CD4-positive, alpha-beta T cell (primary cell): ENCODE results near the gene SLC25A47. TPM values are rescaled to one million over a fixed set of nuclear protein-coding genes. Genes with fewer than 3 reads are reported as not detected.

Source experiments
- ATAC-seq: fragments of 200-7000 bp; cut with Tn5 transposase; one replicate; pipeline ENCODE4 v1.10.0; 2022; ENCODE audit warnings: mild to moderate bottlenecking; ENCODE audit not compliant: poor library complexity
- CTCF ChIA-PET: fragments of 350-600 bp; sonication (Branson Sonifier 250); formaldehyde crosslinking; loops from one replicate; lab custom pipeline; 2021; ENCODE audit warnings: antibody characterized with exemption, inconsistent platforms; lab: Charles Lee
- POLR2A ChIA-PET: fragments of 350-600 bp; sonication (Branson Sonifier 250); formaldehyde crosslinking; loops from one replicate; lab custom pipeline; 2021; ENCODE audit warnings: antibody characterized with exemption, inconsistent platforms; lab: Charles Lee
- DNase-seq, 14 experiments: peaks; one replicate each; pipeline ENCODE4 v3.0.0-alpha.2; 2013 to 2020; ENCODE audit warnings: mixed read lengths in 2 of 14
- H3K27ac ChIP-seq, 2 donors: one replicate each; pipeline versions ENCODE4 v1.5.1 to v1.7.0; 2013; ENCODE audit warnings: low read length in 2 of 2, low read depth in 1 of 2, mild to moderate bottlenecking in 1 of 2
- H3K27me3 ChIP-seq, 2 experiments: 1 replicate in 1 of 2; 2 replicates in 1 of 2; pipeline versions ENCODE4 v1.6.1 to v1.7.0; 2013; ENCODE audit warnings: low read length in 2 of 2, control low read depth in 1 of 2, mild to moderate bottlenecking in 1 of 2, moderate library complexity in 1 of 2; ENCODE audit not compliant: insufficient read depth in 2 of 2, control insufficient read depth in 1 of 2
- H3K36me3 ChIP-seq: one replicate; pipeline ENCODE4 v1.6.1; 2013; ENCODE audit warnings: low read length, control low read depth; ENCODE audit not compliant: insufficient read depth
- H3K4me1 ChIP-seq: one replicate; pipeline ENCODE4 v1.6.1; 2013; ENCODE audit warnings: low read length, control low read depth; ENCODE audit not compliant: insufficient read depth
- H3K4me3 ChIP-seq: one replicate; pipeline ENCODE4 v1.5.1; 2013; ENCODE audit warnings: mild to moderate bottlenecking, low read length, moderate library complexity
- H3K9me3 ChIP-seq, 2 experiments: 1 replicate in 1 of 2; 2 replicates in 1 of 2; pipeline versions ENCODE4 v1.6.1 to v1.7.0; 2013; ENCODE audit warnings: low read length in 2 of 2, mild to moderate bottlenecking in 2 of 2, control low read depth in 1 of 2, moderate library complexity in 1 of 2; ENCODE audit not compliant: control insufficient read depth in 1 of 2, insufficient read depth in 1 of 2
- H3K27ac Mint-ChIP-seq: one replicate; pipeline ENCODE4 v1.8.0; 2020; ENCODE audit warnings: mixed read lengths
- H3K27me3 Mint-ChIP-seq: one replicate; pipeline ENCODE4 v1.8.0; 2021; ENCODE audit warnings: mixed read lengths
- H3K36me3 Mint-ChIP-seq: one replicate; pipeline ENCODE4 v1.8.0; 2021; ENCODE audit warnings: low read depth, mixed read lengths
- H3K4me1 Mint-ChIP-seq: one replicate; pipeline ENCODE4 v1.8.0; 2021; ENCODE audit warnings: low read depth, mixed read lengths
- H3K4me3 Mint-ChIP-seq: one replicate; pipeline ENCODE4 v1.8.0; 2020; ENCODE audit warnings: mild to moderate bottlenecking, mixed read lengths
- H3K9me3 Mint-ChIP-seq: one replicate; pipeline ENCODE4 v1.8.0; 2020; ENCODE audit warnings: mixed read lengths
- CTCF ChIP-seq: fragments of 200-600 bp; IDR thresholded peaks from one replicate; pipeline ENCODE4 v1.8.0; 2022; ENCODE audit warnings: antibody characterized with exemption, mild to moderate bottlenecking
- intact Hi-C, 2 experiments: fragments of 100-400 bp; cut with DNase I in 1 of 2; cut with micrococcal nuclease in 1 of 2; formaldehyde crosslinking; loops; one replicate each; pipeline versions ENCODE4 v1.15.1 to v1.9.0; 2023 to 2025; cut with DNase I, micrococcal nuclease
- total RNA-seq, 174 experiments: library from RNA in 2 of 174; stranded (reverse) in 2 of 174; gene quantifications; one replicate each; pipeline ENCODE4 v1.2.3 and lab custom pipeline; 2021 to 2026

SLC25A47 gene
- total RNA-seq, 2 experiments from 2014 or later: not detected

DNA sequence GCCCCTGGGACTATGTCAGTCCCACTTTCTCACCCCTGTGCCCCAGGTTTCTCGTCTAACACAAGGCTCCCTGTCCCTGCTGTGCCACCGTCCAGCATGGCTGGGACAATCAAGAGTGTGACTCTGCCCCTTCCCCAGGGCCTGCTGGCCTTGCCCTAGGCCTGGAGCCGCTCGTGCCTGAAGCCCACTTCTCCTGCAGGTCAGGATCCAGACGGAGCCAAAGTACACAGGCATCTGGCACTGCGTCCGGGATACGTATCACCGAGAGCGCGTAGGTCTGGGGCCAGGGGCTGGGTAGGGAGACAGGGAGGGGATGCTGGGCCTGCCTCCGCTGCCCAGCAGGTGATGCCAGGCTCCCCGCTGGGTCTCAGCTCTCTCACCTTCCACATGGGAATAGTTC is 2.8 kb downstream of the SLC25A47 start:
- no peaks in the 10 kb centered on the region for H3K27me3 Mint-ChIP-seq
- H3K27me3 ChIP-seq: no peaks in the 10 kb centered on the region
- H3K9me3 ChIP-seq: no peaks in the 10 kb centered on the region
- no peak overlapping the region for H3K4me3 ChIP-seq
- no peaks in the 10 kb centered on the region for H3K4me1 ChIP-seq
- intact Hi-C loops: no loop called here
- no peak for TF ChIP-seq CTCF
- no peaks in the 10 kb centered on the region for H3K4me1 Mint-ChIP-seq
- CTCF ChIA-PET: no interaction called here
- no peak overlapping the region for H3K27ac Mint-ChIP-seq
- no peaks in the 10 kb centered on the region for H3K36me3 Mint-ChIP-seq
- no peaks in the 10 kb centered on the region for H3K36me3 ChIP-seq
- DNase-seq: no peak
- H3K9me3 Mint-ChIP-seq: no peaks in the 10 kb centered on the region
- POLR2A ChIA-PET: no interaction called here
- no peak overlapping the region for H3K4me3 Mint-ChIP-seq
- no peak overlapping the region for H3K27ac ChIP-seq
- no peak for ATAC-seq

DNA sequence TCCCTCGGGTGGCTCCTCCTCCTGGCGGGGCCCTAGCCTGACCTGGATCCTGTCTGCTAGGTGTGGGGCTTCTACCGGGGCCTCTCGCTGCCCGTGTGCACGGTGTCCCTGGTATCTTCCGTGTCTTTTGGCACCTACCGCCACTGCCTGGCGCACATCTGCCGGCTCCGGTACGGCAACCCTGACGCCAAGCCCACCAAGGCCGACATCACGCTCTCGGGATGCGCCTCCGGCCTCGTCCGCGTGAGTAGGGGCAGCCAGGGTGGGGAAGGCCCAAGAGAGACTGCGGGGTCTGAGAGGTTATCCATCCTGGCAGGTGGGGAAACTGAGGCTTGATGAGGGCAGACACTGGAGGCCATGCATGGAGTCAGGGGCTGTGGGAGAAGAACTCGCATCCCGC is 4.0 kb downstream of the SLC25A47 start:
- Mint-ChIP-seq H3K36me3 (no peaks in the 10 kb centered on the region), H3K4me1 (no peaks in the 10 kb centered on the region), H3K27ac (no peak overlapping the region), H3K9me3 (no peaks in the 10 kb centered on the region), H3K27me3 (no peaks in the 10 kb centered on the region), H3K4me3 (no peak overlapping the region)
- no peak for ATAC-seq
- Histone ChIP-seq H3K36me3 (no peaks in the 10 kb centered on the region), H3K4me1 (no peaks in the 10 kb centered on the region), H3K9me3 (no peaks in the 10 kb centered on the region), H3K27me3 (no peaks in the 10 kb centered on the region), H3K4me3 (no peak overlapping the region), H3K27ac (no peak overlapping the region)
- POLR2A ChIA-PET: no interaction called here
- DNase-seq: no peak
- CTCF ChIA-PET: no interaction called here
- intact Hi-C loops: no loop called here
- no peak for TF ChIP-seq CTCF

- peaks cover 2% of the 10 kb centered on the region for H3K36me3 ChIP-seq
- CTCF ChIA-PET: no interaction called here
- H3K9me3 Mint-ChIP-seq: no peaks in the 10 kb centered on the region
- H3K27ac ChIP-seq: no peak overlapping the region
- no peaks in the 10 kb centered on the region for H3K36me3 Mint-ChIP-seq
- H3K9me3 ChIP-seq: no peaks in the 10 kb centered on the region
- no peaks in the 10 kb centered on the region for H3K4me1 ChIP-seq
- no peak overlapping the region for H3K4me3 Mint-ChIP-seq
- H3K27me3 Mint-ChIP-seq: no peaks in the 10 kb centered on the region
- no peaks in the 10 kb centered on the region for H3K27me3 ChIP-seq
- intact Hi-C loops: no loop called here
- no peak overlapping the region for H3K27ac Mint-ChIP-seq
- DNase-seq (no peak), ATAC-seq (no peak)
- H3K4me3 ChIP-seq: no peak overlapping the region
- no peaks in the 10 kb centered on the region for H3K4me1 Mint-ChIP-seq
- POLR2A ChIA-PET: no interaction called here
- no peak for TF ChIP-seq CTCF
Observed at GRCh38 chr14:100328495-100329163, 5.5 kb downstream of the SLC25A47 start.
